Mucosa of descending colon (tissue), 3 donors: ENCODE measurements around the gene DPP8. TPM values are rescaled to one million over a fixed set of nuclear protein-coding genes. Genes with fewer than 3 reads are reported as not detected.
"Not testable (repeated sequence)": the region's sequence is repeated elsewhere in the genome, so short reads cannot be mapped to it uniquely, and the experiment has no call there.

Experiments used
- ATAC-seq: fragments of 200-7000 bp; cut with Tn5 transposase; one replicate; pipeline ENCODE4 v1.9.1; 2020; ENCODE audit warnings: mild to moderate bottlenecking, moderate library complexity
- DNase-seq, 3 donors: peaks; one replicate each; pipeline ENCODE4 v3.0.0-alpha.2; 2020
- H3K36me3 ChIP-seq: fragments of 200-600 bp; one replicate; pipeline ENCODE4 v1.8.0; 2021; ENCODE audit warnings: low read depth, mild to moderate bottlenecking
- H3K4me1 ChIP-seq: fragments of 200-600 bp; one replicate; pipeline ENCODE4 v1.8.0; 2021; ENCODE audit warnings: low read depth, mild to moderate bottlenecking
- H3K4me3 ChIP-seq: fragments of 200-600 bp; one replicate; pipeline ENCODE4 v1.8.0; 2021; ENCODE audit warnings: mild to moderate bottlenecking
- H3K9me3 ChIP-seq: fragments of 200-600 bp; one replicate; pipeline ENCODE4 v1.8.0; 2021; ENCODE audit warnings: mild to moderate bottlenecking
- intact Hi-C, 2 donors: fragments of 100-400 bp; cut with DNase I in 1 of 2; cut with micrococcal nuclease in 1 of 2; formaldehyde crosslinking; loops; one replicate each; pipeline versions ENCODE4 v1.11.0 to v1.11.1; 2022; cut with DNase I, micrococcal nuclease
- total RNA-seq, 3 donors: library from RNA; stranded (reverse); fragmentation: NEBNext Ultra II Directional in 2 of 3; extraction: Animal tissue kit (Norgen Biotek cat#: 25700) in 2 of 3; gene quantifications; one replicate each; pipeline versions ENCODE4 v1.2.1 to v1.2.4, GENCODE V29; 2021 to 2023
- TF ChIP-seq, protein P1 (sequence below): fragments of 200-600 bp; IDR thresholded peaks from one replicate; pipeline ENCODE4 v1.8.0; 2022; ENCODE audit warnings: antibody characterized with exemption, mild to moderate bottlenecking
- donor health status: DM: no; HTN: no; CAD: no; lungs with moderate emphysema.
- donor health status: DM: no; HTN: no; CAD: no.
- donor health status: DM: no; HTN: yes; CAD: no.

Gene DPP8
- total RNA-seq, 3 donors from 2014 or later = 35.6 to 40.6 (median 35.8) TPM

DNA sequence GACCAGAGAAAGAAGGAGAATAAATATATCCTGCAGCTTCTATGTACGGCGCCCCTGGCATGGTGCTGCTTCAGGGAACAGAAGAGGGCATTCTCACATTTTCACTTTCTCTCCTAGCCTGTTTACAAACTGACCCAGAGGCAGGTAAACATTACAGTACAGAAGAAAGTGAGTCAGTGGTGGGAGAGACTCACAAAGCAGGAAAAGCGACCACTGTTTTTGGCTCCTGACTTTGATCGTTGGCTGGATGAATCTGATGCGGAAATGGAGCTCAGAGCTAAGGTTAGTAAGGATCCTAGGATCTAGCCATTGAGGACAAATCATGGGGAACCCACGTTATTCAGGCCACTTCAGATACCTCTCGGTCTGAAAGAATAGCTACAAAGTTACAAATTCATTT is 39.1 kb upstream of the DPP8 start:
- Histone ChIP-seq H3K4me1 (no peaks in the 10 kb centered on the region), H3K9me3 (no peaks in the 10 kb centered on the region), H3K4me3 (no peak overlapping the region), H3K36me3 (no peaks in the 10 kb centered on the region)
- ATAC-seq (no peak), DNase-seq (no peak)
- intact Hi-C loops = no loop called here
- TF ChIP-seq, protein P1, sequence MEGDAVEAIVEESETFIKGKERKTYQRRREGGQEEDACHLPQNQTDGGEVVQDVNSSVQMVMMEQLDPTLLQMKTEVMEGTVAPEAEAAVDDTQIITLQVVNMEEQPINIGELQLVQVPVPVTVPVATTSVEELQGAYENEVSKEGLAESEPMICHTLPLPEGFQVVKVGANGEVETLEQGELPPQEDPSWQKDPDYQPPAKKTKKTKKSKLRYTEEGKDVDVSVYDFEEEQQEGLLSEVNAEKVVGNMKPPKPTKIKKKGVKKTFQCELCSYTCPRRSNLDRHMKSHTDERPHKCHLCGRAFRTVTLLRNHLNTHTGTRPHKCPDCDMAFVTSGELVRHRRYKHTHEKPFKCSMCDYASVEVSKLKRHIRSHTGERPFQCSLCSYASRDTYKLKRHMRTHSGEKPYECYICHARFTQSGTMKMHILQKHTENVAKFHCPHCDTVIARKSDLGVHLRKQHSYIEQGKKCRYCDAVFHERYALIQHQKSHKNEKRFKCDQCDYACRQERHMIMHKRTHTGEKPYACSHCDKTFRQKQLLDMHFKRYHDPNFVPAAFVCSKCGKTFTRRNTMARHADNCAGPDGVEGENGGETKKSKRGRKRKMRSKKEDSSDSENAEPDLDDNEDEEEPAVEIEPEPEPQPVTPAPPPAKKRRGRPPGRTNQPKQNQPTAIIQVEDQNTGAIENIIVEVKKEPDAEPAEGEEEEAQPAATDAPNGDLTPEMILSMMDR = no peak

DNA sequence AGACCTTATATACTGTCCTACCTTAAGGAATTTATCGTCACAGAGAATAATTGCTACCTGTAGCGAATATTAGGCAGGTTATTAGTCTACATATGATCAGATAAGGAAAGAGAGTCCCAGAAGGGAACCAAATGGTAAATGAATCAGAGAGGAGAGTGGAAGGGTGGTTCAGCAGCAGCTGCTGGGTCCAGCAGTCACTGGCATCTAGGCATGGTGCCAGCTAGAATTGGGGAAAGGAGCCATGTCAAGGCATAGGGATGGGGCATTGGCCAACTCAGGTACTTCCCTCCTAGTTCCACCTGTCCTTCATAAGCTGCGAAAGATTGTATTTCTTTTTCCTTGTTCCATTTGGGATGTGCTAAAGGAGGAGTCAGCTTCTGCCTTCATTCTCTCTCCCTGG is 36.2 kb upstream of the DPP8 start:
- no peaks in the 10 kb centered on the region for H3K4me1 ChIP-seq
- H3K36me3 ChIP-seq = no peaks in the 10 kb centered on the region
- no peak overlapping the region for H3K4me3 ChIP-seq
- H3K9me3 ChIP-seq = no peaks in the 10 kb centered on the region
- DNase-seq = no peak
- TF ChIP-seq, protein P1 = no peak
- intact Hi-C loops = no loop called here
- ATAC-seq = no peak

DNA sequence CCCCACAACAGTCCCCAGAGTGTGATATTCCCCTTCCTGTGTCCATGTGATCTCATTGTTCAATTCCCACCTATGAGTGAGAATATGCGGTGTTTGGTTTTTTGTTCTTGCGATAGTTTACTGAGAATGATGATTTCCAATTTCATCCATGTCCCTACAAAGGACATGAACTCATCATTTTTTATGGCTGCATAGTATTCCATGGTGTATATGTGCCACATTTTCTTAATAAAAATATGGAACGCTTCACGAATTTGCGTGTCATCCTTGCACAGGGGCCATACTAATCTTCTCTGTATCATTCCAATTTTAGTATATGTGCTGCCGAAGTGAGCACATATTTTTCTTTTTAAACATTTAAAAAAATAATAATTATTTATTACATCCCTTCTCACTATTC is 35.4 kb upstream of the DPP8 start:
- H3K4me1 ChIP-seq, ATAC-seq, intact Hi-C loops, H3K4me3 ChIP-seq, DNase-seq, H3K9me3 ChIP-seq, H3K36me3 ChIP-seq: not testable (repeated sequence)

DNA sequence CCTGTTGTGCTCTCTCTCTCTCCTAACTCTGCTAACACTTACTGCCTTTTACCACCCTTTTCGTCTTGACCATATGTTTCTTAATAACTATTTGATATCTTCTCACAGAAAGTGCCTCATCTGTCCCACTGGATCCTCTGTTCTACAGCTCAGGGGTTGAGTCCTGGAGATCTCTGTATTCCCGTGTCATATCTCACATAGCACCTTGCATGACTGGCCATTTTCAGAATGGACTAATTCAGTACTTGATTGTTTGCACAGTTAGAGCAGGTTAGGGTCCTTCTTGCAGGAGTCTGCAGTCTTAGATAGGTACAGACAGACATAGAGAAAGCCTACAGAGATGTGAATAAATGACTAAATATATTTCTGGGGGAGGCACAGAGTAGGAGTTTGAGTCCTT is 33.7 kb upstream of the DPP8 start:
- DNase-seq = no peak
- TF ChIP-seq, protein P1 = no peak
- intact Hi-C loops = no loop called here
- Histone ChIP-seq H3K4me1 (no peaks in the 10 kb centered on the region), H3K36me3 (no peaks in the 10 kb centered on the region), H3K4me3 (no peak overlapping the region), H3K9me3 (no peaks in the 10 kb centered on the region)
- ATAC-seq = no peak

DNA sequence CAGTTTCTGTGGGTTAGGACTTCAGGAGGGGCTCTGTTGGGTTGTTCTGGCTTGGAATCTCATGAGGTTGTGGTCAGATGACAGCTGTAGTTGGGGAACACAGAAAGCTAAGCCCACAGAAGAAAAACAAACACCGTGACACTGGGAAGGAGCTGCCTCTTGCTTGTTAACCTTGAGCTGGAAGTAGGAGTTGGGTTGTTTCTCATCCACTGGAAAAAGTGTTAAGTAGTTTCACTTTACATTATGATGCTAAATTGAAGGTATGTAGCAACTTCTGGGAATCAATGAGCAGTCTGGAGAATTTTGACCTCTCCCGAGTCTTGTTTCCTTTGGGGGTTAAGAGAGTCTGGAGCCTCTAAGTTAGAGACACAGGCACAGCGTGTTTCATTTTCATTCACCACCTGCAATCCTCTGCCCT is 33.2 kb upstream of the DPP8 start:
- intact Hi-C loops = no loop called here

DNA sequence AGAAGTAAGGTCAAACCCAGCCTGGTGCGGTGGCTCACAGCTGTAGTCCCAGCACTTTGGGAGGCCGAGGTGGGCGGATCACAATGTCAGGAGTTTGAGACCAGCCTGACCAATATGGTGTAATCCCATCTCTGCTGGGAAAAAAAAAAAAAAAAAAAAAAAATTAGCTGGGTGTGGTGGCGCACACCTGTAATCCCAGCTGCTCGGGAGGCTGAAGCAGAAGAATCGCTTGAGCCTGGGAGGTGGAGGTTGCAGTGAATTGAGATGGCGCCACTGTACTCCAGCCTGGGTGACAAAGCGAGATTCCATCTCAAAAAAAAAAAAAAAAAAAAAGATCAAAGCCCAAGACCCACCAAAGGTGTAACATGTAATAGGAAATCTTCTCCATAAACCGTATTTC is 31.8 kb upstream of the DPP8 start:
- H3K9me3 ChIP-seq, intact Hi-C loops, ATAC-seq, DNase-seq, H3K4me3 ChIP-seq, H3K4me1 ChIP-seq, H3K36me3 ChIP-seq: not testable (repeated sequence)

More for the DNA sequence above, 33.2 kb upstream of the DPP8 start:
- Histone ChIP-seq H3K36me3 (no peaks in the 10 kb centered on the region), H3K4me3 (no peak overlapping the region), H3K4me1 (no peaks in the 10 kb centered on the region), H3K9me3 (no peaks in the 10 kb centered on the region)
- ATAC-seq = no peak
- TF ChIP-seq, protein P1 = no peak
- no peak for DNase-seq

DNA sequence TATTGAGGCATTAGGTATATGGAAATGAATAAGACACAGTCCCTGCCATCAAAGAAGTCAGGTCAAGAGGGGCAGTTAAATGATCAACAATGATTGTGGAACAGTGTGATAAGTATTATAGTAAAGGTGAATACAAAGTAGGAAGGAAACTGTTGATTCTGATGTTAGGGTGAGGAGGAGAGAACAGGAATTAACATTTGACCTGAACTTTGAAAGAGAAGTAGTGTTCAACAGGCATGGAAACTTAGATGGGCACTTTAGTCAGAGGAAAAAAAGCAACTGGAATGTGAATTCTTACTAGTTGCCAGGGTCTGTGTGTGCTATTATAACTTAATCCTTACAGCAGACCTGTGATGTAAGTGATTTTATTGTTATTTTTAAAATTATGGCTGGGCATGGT is 30.4 kb upstream of the DPP8 start:
- no peaks in the 10 kb centered on the region for H3K36me3 ChIP-seq
- ATAC-seq (no peak), DNase-seq (no peak)
- no peaks in the 10 kb centered on the region for H3K4me1 ChIP-seq
- H3K9me3 ChIP-seq = no peaks in the 10 kb centered on the region
- TF ChIP-seq, protein P1 = no peak
- intact Hi-C loops = no loop called here
- H3K4me3 ChIP-seq = no peak overlapping the region
